Measurements from ENCODE around the gene STK32B. TPM values are rescaled to one million over a fixed set of nuclear protein-coding genes. Genes with fewer than 3 reads are reported as not detected.

STK32B gene
- total RNA-seq, 1 experiment from 2014 or later, result 15.1 TPM

GRCh38 chr4:5019274-5019673 is 32.0 kb upstream of the STK32B start, which contains the start of gene CYTL1:
Gene CYTL1 (minus strand): TSS chr4:5019458. CDS start chr4:5019445, 13 bp downstream.
- Histone ChIP-seq H3K4me3 (ENCODE audit: low read depth, low read length, poor library complexity, severe bottlenecking) (peak within 1 kb of the TSS; percentile 40), H3K9me3 (ENCODE audit: low read depth, low read length, poor library complexity, severe bottlenecking) (no peaks in the 10 kb centered on the region), H3K4me1 (ENCODE audit: insufficient read depth, low read length, poor library complexity, severe bottlenecking) (peaks cover 14% of the 10 kb centered on the region), H3K27ac (ENCODE audit: low read depth, low read length, poor library complexity, severe bottlenecking) (no peak within 1 kb of the TSS), H3K36me3 (ENCODE audit: insufficient read depth, low read length, poor library complexity, severe bottlenecking) (no peaks in the 10 kb centered on the region), H3K27me3 (replicated peaks; ENCODE audit: insufficient read depth, low read depth, low read length, poor library complexity) (no peaks in the 10 kb centered on the region)
- POLR2A ChIA-PET (ENCODE audit: low non-redundant PET), result no interaction called here
- DNase-seq (ENCODE audit: low spot score), result no peak
- TF ChIP-seq EZH2 (IDR thresholded peaks at IDR 0.05; ENCODE audit: borderline replicate concordance, low read depth, low read length, poor library complexity, severe bottlenecking) (no peak), CTCF (conservative IDR thresholded peaks at IDR 0.05; ENCODE audit: low read depth, low read length) (no peak)
- intact Hi-C loops (cut with micrococcal nuclease; ENCODE audit: unreplicated experiment), result no loop called here
- CTCF ChIA-PET, result no interaction called here
- no TSS peak for BruUV-seq (replicated peaks)

- TF ChIP-seq EZH2 (IDR thresholded peaks at IDR 0.05; ENCODE audit: borderline replicate concordance, low read depth, low read length, poor library complexity, severe bottlenecking), result no peak
- no peak for TF ChIP-seq CTCF (conservative IDR thresholded peaks at IDR 0.05; ENCODE audit: low read depth, low read length)
- no TSS peak for BruUV-seq (replicated peaks)
- Histone ChIP-seq H3K4me1 (ENCODE audit: insufficient read depth, low read length, poor library complexity, severe bottlenecking) (peaks cover 11% of the 10 kb centered on the region), H3K27ac (ENCODE audit: low read depth, low read length, poor library complexity, severe bottlenecking) (no peak overlapping the region), H3K4me3 (ENCODE audit: low read depth, low read length, poor library complexity, severe bottlenecking) (no peak overlapping the region), H3K27me3 (replicated peaks; ENCODE audit: insufficient read depth, low read depth, low read length, poor library complexity) (no peaks in the 10 kb centered on the region), H3K36me3 (ENCODE audit: insufficient read depth, low read length, poor library complexity, severe bottlenecking) (no peaks in the 10 kb centered on the region), H3K9me3 (ENCODE audit: low read depth, low read length, poor library complexity, severe bottlenecking) (no peaks in the 10 kb centered on the region)
- ChIA-PET CTCF (no interaction called here), POLR2A (ENCODE audit: low non-redundant PET) (no interaction called here)
- intact Hi-C loops (cut with micrococcal nuclease; ENCODE audit: unreplicated experiment), result no loop called here
- DNase-seq (ENCODE audit: low spot score), result no peak
Measured at GRCh38 chr4:5019796-5020195, 31.5 kb upstream of the STK32B start.

DNA sequence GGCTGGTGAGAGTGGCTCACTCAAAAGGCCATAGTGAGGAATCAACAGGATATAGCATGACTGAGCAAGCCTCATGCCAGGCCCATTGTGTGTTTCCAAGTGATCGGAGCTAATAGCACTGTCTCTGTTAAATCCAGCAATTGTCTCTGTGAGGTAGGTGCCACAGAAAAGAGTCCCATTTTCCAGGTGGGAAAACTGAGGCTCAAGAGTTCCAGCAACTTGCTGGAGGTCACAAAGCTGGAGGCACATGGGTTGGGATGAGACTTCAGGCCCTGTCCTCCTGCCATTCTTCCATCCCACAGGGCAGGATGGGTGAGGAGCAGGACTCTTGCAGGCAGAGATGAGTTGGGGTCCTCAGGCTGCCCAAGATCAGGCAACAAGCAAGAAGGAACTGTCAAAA is 30.9 kb upstream of the STK32B start:
- no peaks in the 10 kb centered on the region for H3K27me3 ChIP-seq (replicated peaks; ENCODE audit: insufficient read depth, low read depth, low read length, poor library complexity)
- intact Hi-C loops (cut with micrococcal nuclease; ENCODE audit: unreplicated experiment), result no loop called here
- ChIA-PET CTCF (no interaction called here), POLR2A (ENCODE audit: low non-redundant PET) (no interaction called here)
- H3K4me1 ChIP-seq (ENCODE audit: insufficient read depth, low read length, poor library complexity, severe bottlenecking), result peaks cover 11% of the 10 kb centered on the region
- H3K27ac ChIP-seq (ENCODE audit: low read depth, low read length, poor library complexity, severe bottlenecking), result no peak overlapping the region
- H3K4me3 ChIP-seq (ENCODE audit: low read depth, low read length, poor library complexity, severe bottlenecking), result no peak overlapping the region
- TF ChIP-seq EZH2 (IDR thresholded peaks at IDR 0.05; ENCODE audit: borderline replicate concordance, low read depth, low read length, poor library complexity, severe bottlenecking), result no peak
- TF ChIP-seq CTCF (conservative IDR thresholded peaks at IDR 0.05; ENCODE audit: low read depth, low read length), result no peak
- no TSS peak for BruUV-seq (replicated peaks)
- H3K36me3 ChIP-seq (ENCODE audit: insufficient read depth, low read length, poor library complexity, severe bottlenecking), result no peaks in the 10 kb centered on the region
- DNase-seq (ENCODE audit: low spot score), result no peak
- no peaks in the 10 kb centered on the region for H3K9me3 ChIP-seq (ENCODE audit: low read depth, low read length, poor library complexity, severe bottlenecking)

Measured in A673 (cell line).